HUES48 (cell line): ENCODE data around the gene SPPL3.

Experiments
- H3K27ac ChIP-seq: one replicate; pipeline ENCODE4 v1.7.0; 2013; ENCODE audit warnings: low read depth, low read length, inconsistent platforms
- H3K27me3 ChIP-seq: 2 replicates; pipeline ENCODE4 v1.6.1; 2013; ENCODE audit warnings: mild to moderate bottlenecking, low read length; ENCODE audit not compliant: control insufficient read depth, insufficient read depth
- H3K36me3 ChIP-seq: 2 replicates; pipeline ENCODE4 v1.6.1; 2013; ENCODE audit warnings: low read length; ENCODE audit not compliant: control insufficient read depth, insufficient read depth
- H3K4me1 ChIP-seq: 2 replicates; pipeline ENCODE4 v1.6.1; 2013; ENCODE audit warnings: mild to moderate bottlenecking, low read length; ENCODE audit not compliant: control insufficient read depth, insufficient read depth
- H3K4me3 ChIP-seq: 2 replicates; pipeline ENCODE4 v1.5.1; 2013; ENCODE audit warnings: mild to moderate bottlenecking, low read depth, low read length
- H3K9ac ChIP-seq: 2 replicates; pipeline ENCODE4 v1.6.1; 2013; ENCODE audit warnings: mild to moderate bottlenecking, low read depth, low read length, moderate library complexity
- H3K9me3 ChIP-seq: 2 replicates; pipeline ENCODE4 v1.6.1; 2013; ENCODE audit warnings: low read length; ENCODE audit not compliant: control insufficient read depth, insufficient read depth

Gene SPPL3

DNA sequence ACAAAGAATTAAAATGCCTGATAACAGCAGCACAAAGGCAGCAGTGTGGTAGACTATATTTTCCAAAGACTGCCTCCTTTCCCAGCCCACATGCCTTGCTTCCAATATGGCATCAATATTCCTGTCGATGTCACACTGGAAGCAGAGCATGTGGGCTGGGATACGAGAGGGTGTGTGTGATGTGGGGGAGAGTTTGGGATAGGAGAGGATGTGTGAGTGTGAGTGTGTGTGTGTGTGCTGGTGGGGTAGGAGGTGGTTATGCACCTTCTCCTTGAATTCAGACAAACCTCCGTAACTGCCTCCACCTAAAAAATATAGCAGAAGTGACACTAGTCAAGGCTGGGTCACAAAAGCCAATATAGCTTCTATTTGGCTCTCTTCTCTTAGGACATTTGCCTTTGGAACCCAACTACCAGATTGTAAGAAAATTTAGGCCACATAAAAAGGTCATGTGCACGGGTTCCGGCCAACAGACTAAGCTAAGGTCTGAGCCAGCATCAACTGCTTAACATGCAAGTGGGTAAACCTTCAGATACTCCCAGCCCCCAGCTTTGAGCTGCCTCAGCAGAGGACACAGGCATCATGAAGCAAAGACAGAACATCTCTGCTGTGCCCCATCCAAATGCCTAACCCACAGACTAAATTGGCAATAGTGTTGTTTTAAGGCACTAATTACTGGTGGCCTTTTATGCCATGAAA lies 29.5 kb downstream of the SPPL3 start:
- no peak overlapping the region for H3K4me3 ChIP-seq
- H3K27me3 ChIP-seq = no peaks in the 10 kb centered on the region
- no peak overlapping the region for H3K27ac ChIP-seq
- H3K9ac ChIP-seq = no peak overlapping the region
- peaks cover 7% of the 10 kb centered on the region; the same call in 1 of the 2 replicates for H3K4me1 ChIP-seq
- H3K36me3 ChIP-seq = no peaks in the 10 kb centered on the region
- H3K9me3 ChIP-seq = no peaks in the 10 kb centered on the region

DNA sequence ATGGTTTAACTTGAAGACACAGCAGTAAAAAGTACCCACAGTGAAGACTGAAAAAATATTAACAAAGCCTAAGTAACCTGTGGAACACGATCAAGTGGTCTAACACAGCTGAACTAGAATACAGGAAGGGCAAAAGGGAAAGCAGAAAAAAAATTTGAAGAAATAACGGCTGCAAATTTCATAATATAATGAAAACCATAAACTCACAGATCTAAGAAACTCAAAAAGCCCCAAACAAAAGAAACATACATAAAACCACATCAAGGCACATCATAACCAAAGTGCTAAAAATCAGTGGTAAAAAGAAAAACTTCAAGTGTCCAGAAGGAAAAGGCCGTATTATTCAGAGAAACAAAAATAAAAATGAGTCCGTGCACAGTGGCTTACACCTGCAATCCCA lies 30.9 kb downstream of the SPPL3 start:
- Histone ChIP-seq H3K36me3 (no peaks in the 10 kb centered on the region), H3K9me3 (no peaks in the 10 kb centered on the region), H3K4me1 (no peaks in the 10 kb centered on the region), H3K27ac (no peak overlapping the region), H3K4me3 (no peak overlapping the region), H3K9ac (no peak overlapping the region), H3K27me3 (no peaks in the 10 kb centered on the region)

DNA sequence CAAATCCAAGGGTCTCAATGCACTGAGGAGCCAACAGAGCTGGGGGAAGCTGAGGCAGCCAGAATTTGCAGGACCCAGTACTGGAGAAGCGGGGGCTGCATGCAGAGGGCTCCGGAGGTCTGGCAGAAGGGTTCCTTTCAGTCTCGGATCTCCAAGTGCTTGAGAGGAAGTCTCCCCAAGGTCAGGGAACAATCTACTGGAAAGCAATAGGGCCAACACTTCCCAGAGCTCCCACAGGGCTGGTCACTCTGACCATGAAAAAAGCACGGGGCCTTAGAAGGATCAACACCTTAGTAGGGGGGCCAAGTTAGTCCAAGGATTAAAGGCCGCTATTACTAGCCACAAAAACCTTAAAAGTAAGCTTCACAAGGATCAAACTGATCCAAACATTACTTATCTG lies 31.7 kb downstream of the SPPL3 start:
- Histone ChIP-seq H3K27ac (no peak overlapping the region), H3K36me3 (no peaks in the 10 kb centered on the region), H3K9ac (no peak overlapping the region), H3K4me3 (no peak overlapping the region), H3K27me3 (no peaks in the 10 kb centered on the region), H3K9me3 (no peaks in the 10 kb centered on the region), H3K4me1 (no peaks in the 10 kb centered on the region)

DNA sequence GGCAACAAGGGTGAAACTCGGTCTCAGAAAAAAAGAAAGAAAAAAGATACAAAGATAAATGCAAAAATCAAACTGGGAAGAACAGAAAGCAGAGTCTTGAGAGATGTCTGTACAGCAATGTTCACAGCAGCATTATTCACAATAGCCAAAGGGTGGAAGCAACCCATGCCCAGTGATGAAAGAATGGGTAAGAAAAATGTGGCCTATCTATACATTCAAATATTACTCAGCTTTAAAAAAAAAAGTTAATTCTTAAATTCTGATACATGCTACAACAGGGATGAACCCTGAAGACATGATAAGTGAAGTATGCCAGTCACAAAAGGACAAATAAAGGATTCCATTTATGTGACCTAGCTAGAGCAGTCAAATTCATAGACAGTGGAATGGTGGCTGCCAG lies 33.7 kb downstream of the SPPL3 start:
- H3K9me3 ChIP-seq = no peaks in the 10 kb centered on the region
- no peak overlapping the region for H3K4me3 ChIP-seq
- H3K4me1 ChIP-seq = no peaks in the 10 kb centered on the region
- no peaks in the 10 kb centered on the region for H3K36me3 ChIP-seq
- no peaks in the 10 kb centered on the region for H3K27me3 ChIP-seq
- H3K9ac ChIP-seq = no peak overlapping the region
- H3K27ac ChIP-seq = no peak overlapping the region

DNA sequence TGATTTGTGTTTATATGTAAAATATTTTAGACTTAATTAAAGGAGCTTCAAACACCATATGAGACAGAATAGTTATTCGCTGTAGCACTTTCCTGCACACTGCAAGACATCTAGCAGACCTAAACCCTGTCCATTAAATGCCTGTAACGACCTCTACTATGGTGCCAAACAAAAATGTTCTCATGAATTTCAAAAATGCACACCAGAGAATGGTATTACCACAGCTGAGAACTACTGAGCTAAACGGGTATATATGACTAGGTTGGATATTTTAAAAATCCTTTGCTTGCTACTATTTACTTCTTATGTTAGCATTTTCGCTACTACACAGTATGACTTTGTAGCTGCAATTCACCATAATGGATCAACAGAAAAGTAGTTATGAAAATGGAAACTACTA lies 34.8 kb downstream of the SPPL3 start:
- Histone ChIP-seq H3K27ac (no peak overlapping the region), H3K9me3 (no peaks in the 10 kb centered on the region), H3K36me3 (no peaks in the 10 kb centered on the region), H3K4me1 (no peaks in the 10 kb centered on the region), H3K9ac (no peak overlapping the region), H3K4me3 (no peak overlapping the region), H3K27me3 (no peaks in the 10 kb centered on the region)

DNA sequence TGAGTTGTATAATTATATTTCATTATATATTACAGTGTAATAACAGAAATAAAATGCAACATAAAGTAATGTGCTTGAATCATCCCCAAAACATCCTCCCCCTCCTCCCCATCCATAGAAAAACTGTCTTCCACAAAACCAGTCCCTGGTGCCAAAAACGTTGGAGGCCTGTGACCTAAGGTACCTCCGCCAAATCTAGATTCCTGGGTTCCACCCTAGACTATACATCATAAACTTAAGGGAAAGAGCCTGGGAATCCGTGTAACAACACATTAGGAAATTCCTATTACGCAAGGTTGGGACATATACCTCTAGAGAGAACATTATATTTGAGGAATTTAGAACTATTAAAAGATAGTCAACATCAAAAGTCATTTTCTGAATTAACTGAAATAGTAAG lies 38.0 kb downstream of the SPPL3 start:
- H3K36me3 ChIP-seq = no peaks in the 10 kb centered on the region
- H3K4me3 ChIP-seq = no peak overlapping the region
- H3K27ac ChIP-seq = no peak overlapping the region

DNA sequence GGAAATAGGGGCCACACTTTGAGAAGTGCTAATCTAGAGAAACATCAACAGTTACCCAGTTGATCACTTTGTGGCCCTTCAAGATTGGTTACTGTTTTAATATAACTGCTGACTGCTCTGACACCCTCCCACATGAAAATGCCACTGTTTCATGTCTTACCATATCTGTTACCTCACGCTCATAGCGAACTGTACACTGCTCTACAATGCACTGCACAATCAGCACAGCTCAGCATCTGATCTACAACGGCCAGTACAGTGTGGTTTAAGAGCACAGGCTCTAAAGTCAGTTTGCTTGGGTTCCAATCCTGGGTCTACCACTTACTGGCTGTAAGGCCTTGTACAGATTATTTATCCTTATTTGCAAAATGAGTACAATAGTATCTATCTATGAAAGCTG lies 39.1 kb downstream of the SPPL3 start:
- H3K4me3 ChIP-seq = no peak overlapping the region
- no peak overlapping the region for H3K9ac ChIP-seq
- no peaks in the 10 kb centered on the region for H3K4me1 ChIP-seq
- no peaks in the 10 kb centered on the region for H3K27me3 ChIP-seq
- no peaks in the 10 kb centered on the region for H3K9me3 ChIP-seq
- H3K36me3 ChIP-seq = no peaks in the 10 kb centered on the region
- no peak overlapping the region for H3K27ac ChIP-seq

More for the DNA sequence above, 38.0 kb downstream of the SPPL3 start:
- Histone ChIP-seq H3K9me3 (no peaks in the 10 kb centered on the region), H3K9ac (no peak overlapping the region), H3K4me1 (no peaks in the 10 kb centered on the region), H3K27me3 (no peaks in the 10 kb centered on the region)

DNA sequence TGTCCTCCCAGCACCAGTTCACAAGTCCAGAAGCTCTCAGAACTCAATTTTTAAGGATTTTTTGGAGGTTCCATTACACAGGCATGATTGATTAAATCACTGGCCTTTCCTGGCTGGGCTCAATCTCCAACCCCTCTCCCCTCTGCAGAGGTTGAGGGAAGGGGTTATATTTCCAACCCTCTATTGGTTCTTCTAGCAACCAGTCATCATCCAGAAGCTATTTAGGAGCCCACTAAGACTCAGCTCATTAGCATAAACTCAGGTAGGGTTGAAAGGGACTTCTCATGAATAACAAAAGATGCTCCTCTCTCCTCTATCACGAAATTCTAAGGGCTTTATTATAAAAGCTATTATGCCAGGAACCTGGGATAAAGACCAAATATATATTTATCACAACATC lies 41.5 kb downstream of the SPPL3 start:
- Histone ChIP-seq H3K27ac (no peak overlapping the region), H3K27me3 (no peaks in the 10 kb centered on the region), H3K36me3 (no peaks in the 10 kb centered on the region), H3K9me3 (0 out of 2 replicates have a peak, but pooled peaks cover 3% of the 10 kb centered on the region), H3K4me3 (no peak overlapping the region), H3K4me1 (no peaks in the 10 kb centered on the region), H3K9ac (no peak overlapping the region)

DNA sequence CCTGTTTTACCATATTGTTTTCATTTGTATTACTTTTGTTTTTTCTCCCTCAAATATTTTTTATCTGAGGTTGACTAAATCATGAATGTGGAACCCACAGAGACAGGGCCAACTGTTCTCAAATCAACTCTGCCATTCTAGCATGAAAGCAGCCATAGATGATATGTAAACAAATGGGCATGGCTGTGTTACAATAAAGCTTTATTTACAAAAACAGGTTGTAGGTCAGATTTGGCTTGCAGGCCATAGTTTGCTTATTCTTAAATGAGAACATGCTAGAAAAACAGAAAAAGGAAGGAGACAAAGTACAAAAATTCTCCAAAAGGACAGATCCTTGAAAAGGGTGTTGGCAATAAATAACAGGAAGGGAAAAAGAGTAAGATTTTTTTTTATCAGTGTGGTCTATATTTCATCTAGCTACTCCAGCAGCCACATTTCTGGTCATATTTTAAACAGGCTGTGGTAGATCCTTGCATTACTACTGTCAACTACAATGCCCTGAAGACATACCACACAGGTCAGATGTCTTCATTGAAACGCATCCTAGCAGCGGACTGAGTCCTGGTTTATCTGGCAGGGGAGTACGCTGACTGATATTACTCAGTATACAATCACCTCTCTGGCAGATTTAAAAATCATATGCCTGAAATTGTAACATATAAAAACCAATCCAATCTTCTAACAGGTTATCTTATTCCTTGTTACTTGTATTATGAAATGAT lies 42.9 kb downstream of the SPPL3 start:
- Histone ChIP-seq H3K27ac (no peak overlapping the region), H3K4me3 (no peak overlapping the region), H3K4me1 (no peaks in the 10 kb centered on the region), H3K27me3 (no peaks in the 10 kb centered on the region), H3K36me3 (no peaks in the 10 kb centered on the region), H3K9me3 (0 out of 2 replicates have a peak, but pooled peaks cover 3% of the 10 kb centered on the region), H3K9ac (no peak overlapping the region)

DNA sequence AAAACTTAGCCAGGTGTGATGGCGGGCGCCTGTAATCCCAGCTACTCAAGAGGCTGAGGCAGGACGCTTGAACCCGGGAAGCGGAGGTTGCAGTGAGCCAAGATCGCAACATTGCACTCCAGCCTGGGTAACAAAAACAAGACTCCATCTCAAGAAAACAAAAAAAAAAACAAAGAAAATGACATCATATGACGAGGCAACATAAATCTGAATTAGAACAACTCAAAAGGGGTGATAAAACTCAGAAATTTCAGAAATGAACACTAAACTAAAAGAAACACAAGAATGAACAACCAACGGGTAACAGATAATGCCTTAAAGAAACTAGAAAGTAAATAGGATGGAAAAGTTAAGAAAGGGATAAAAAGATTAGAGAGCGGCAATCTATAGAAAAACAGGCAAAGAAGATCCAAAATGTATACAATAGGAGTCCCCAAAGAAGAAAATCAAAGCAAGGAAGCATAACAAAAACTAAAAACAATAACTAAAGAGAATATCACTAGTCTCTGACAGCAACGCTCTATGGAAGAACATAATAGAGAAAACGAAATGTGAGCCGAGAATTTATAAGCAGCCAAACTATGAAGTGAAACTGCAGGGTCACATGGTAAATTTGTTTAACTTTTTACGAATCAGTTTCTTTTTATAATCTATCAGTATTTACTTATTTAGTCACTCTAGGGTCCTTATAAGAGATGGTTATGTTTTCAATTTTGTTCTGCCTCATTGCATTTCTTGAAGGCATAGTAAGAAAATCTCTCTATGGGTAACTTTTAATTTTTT lies 45.7 kb downstream of the SPPL3 start:
- no peak overlapping the region for H3K9ac ChIP-seq
- no peaks in the 10 kb centered on the region for H3K36me3 ChIP-seq
- no peaks in the 10 kb centered on the region; the same call in 1 of the 2 replicates for H3K4me1 ChIP-seq
- no peak overlapping the region for H3K4me3 ChIP-seq
- H3K27me3 ChIP-seq = no peaks in the 10 kb centered on the region
- H3K9me3 ChIP-seq = 0 out of 2 replicates have a peak, but pooled peaks cover 3% of the 10 kb centered on the region
- H3K27ac ChIP-seq = no peak overlapping the region

DNA sequence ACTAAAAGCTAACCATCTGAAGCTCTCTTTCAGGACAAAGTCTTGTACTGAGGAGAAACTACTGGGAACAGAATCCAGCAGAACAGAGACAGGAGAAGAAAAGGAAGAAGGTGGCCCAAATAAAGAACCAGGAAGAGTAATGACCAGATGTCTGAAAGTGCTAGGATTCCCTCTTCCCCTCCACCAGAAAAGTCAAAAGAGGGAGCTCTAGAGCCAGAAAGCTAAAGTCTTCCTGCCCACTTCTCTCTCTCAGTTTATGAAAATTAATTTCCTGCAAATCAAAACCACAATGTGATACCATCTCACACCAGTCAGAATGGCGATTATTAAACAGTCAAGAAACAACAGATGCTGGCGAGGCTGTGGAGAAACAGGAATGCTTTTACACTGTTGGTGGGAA lies 47.2 kb downstream of the SPPL3 start:
- Histone ChIP-seq H3K9me3 (0 out of 2 replicates have a peak, but pooled peaks cover 3% of the 10 kb centered on the region), H3K27ac (no peak overlapping the region), H3K27me3 (no peaks in the 10 kb centered on the region), H3K9ac (no peak overlapping the region), H3K4me1 (no peaks in the 10 kb centered on the region; the same call in 1 of the 2 replicates), H3K4me3 (no peak overlapping the region), H3K36me3 (no peaks in the 10 kb centered on the region)
